GM23338 (cell line): ENCODE data around the gene TMED10. TPM values are rescaled to one million over a fixed set of nuclear protein-coding genes. Genes with fewer than 3 reads are reported as not detected.

Experiments used
- ATAC-seq: fragments of 200-7000 bp; cut with Tn5 transposase; 3 replicates; pipeline ENCODE4 v1.9.1; 2020
- DNase-seq: peaks from one replicate; pipeline ENCODE4 v3.0.0-alpha.2; 2015; ENCODE audit warnings: low spot score
- H2AFZ ChIP-seq: fragments of 200-600 bp; sonication (generic); 2 replicates; pipeline ENCODE4 v1.8.0; 2016; ENCODE audit warnings: antibody characterized with exemption, mild to moderate bottlenecking, moderate library complexity
- H3F3A ChIP-seq: fragments of 200-600 bp; sonication (generic); replicated peaks from 2 replicates; pipeline ENCODE4 v1.8.0; 2017; ENCODE audit warnings: antibody characterized with exemption, mixed run types, low read depth
- H3K27ac ChIP-seq: fragments of 200-600 bp; sonication (generic); 2 replicates; pipeline ENCODE4 v1.6.1; 2016; ENCODE audit warnings: low read depth
- H3K27me3 ChIP-seq: fragments of 200-600 bp; sonication (generic); 2 replicates; pipeline ENCODE4 v1.8.0; 2016; ENCODE audit warnings: mild to moderate bottlenecking, mixed run types, moderate library complexity; ENCODE audit not compliant: insufficient read depth
- H3K36me3 ChIP-seq: fragments of 200-600 bp; sonication (generic); 2 replicates; pipeline ENCODE4 v1.8.0; 2016; ENCODE audit warnings: mild to moderate bottlenecking; ENCODE audit not compliant: insufficient read depth
- H3K4me1 ChIP-seq: fragments of 200-600 bp; sonication (generic); 2 replicates; pipeline ENCODE4 v1.8.0; 2016; ENCODE audit warnings: mild to moderate bottlenecking, moderate library complexity; ENCODE audit not compliant: insufficient read depth
- H3K4me2 ChIP-seq: fragments of 200-600 bp; sonication (generic); 2 replicates; pipeline ENCODE4 v1.7.1; 2017; ENCODE audit warnings: mixed run types
- H3K4me3 ChIP-seq: fragments of 200-600 bp; sonication (generic); 2 replicates; pipeline ENCODE4 v1.6.1; 2016; ENCODE audit warnings: mixed run types
- H3K79me2 ChIP-seq: fragments of 200-600 bp; sonication (generic); replicated peaks from 2 replicates; pipeline ENCODE4 v1.8.0; 2017; ENCODE audit warnings: mild to moderate bottlenecking; ENCODE audit not compliant: insufficient read depth
- H3K9me2 ChIP-seq: fragments of 200-600 bp; sonication (generic); 2 replicates; pipeline ENCODE4 v1.8.0; 2017; ENCODE audit not compliant: insufficient read depth
- H4K20me1 ChIP-seq: fragments of 200-600 bp; sonication (generic); replicated peaks from 2 replicates; pipeline ENCODE4 v1.8.0; 2017; ENCODE audit warnings: mild to moderate bottlenecking; ENCODE audit not compliant: insufficient read depth
- H3K27ac Mint-ChIP-seq: 2 replicates; pipeline ENCODE4 v1.8.0; 2020; ENCODE audit warnings: inconsistent platforms, mild to moderate bottlenecking, moderate library complexity, mixed read lengths
- H3K27me3 Mint-ChIP-seq: 3 replicates; pipeline ENCODE4 v1.8.0; 2022; ENCODE audit warnings: low read depth, mild to moderate bottlenecking, moderate library complexity, mixed read lengths, inconsistent platforms; ENCODE audit not compliant: insufficient read depth, poor library complexity
- H3K36me3 Mint-ChIP-seq: 3 replicates; pipeline ENCODE4 v1.8.0; 2021; ENCODE audit warnings: low read depth, mild to moderate bottlenecking, inconsistent platforms, moderate library complexity, mixed read lengths
- H3K4me1 Mint-ChIP-seq: 3 replicates; pipeline ENCODE4 v1.8.0; 2020; ENCODE audit warnings: mild to moderate bottlenecking, inconsistent platforms, mixed read lengths
- H3K4me3 Mint-ChIP-seq: 3 replicates; pipeline ENCODE4 v1.8.0; 2021; ENCODE audit warnings: moderate library complexity, mild to moderate bottlenecking, inconsistent platforms, mixed read lengths
- H3K9me3 Mint-ChIP-seq: 3 replicates; pipeline ENCODE4 v1.8.0; 2020; ENCODE audit warnings: moderate library complexity, mild to moderate bottlenecking, inconsistent platforms, mixed read lengths
- CTCF ChIP-seq, 2 experiments: fragments of 200-600 bp in 1 of 2; sonication (generic) in 1 of 2; conservative IDR thresholded peaks; 2 replicates each; pipeline versions ENCODE4 v1.5.1 to v1.6.1; 2016 to 2017; ENCODE audit warnings: antibody characterized with exemption in 2 of 2, low read depth in 2 of 2, mild to moderate bottlenecking in 2 of 2, moderate library complexity in 1 of 2
- ETS1 ChIP-seq: IDR thresholded peaks from 2 replicates; pipeline ENCODE4 v1.6.1; 2016; ENCODE audit warnings: antibody characterized with exemption
- EZH2 ChIP-seq: fragments of 200-600 bp; sonication (generic); IDR thresholded peaks from one replicate; pipeline ENCODE4 v1.8.0; 2017; ENCODE audit warnings: antibody characterized with exemption, mild to moderate bottlenecking, low read depth; ENCODE audit not compliant: unreplicated experiment
- EZH2phosphoT487 ChIP-seq: fragments of 200-600 bp; sonication (generic); IDR thresholded peaks from one replicate; pipeline ENCODE4 v1.8.1; 2018; ENCODE audit warnings: antibody characterized with exemption; ENCODE audit not compliant: unreplicated experiment
- JUNB ChIP-seq: IDR thresholded peaks from one replicate; pipeline ENCODE4 v1.6.1; 2016; ENCODE audit warnings: antibody characterized with exemption; ENCODE audit not compliant: unreplicated experiment
- NANOG ChIP-seq: IDR thresholded peaks from 2 replicates; pipeline ENCODE4 v1.6.1; 2016; ENCODE audit warnings: antibody characterized with exemption, borderline replicate concordance
- POLR2AphosphoS5 ChIP-seq: IDR thresholded peaks from 2 replicates; pipeline ENCODE4 v1.6.1; 2016; ENCODE audit warnings: antibody characterized with exemption, low read depth
- REST ChIP-seq: IDR thresholded peaks from one replicate; pipeline ENCODE4 v1.6.1; 2018; ENCODE audit warnings: antibody characterized with exemption; ENCODE audit not compliant: unreplicated experiment
- STAT1 ChIP-seq: IDR thresholded peaks from one replicate; pipeline ENCODE4 v1.6.1; 2016; ENCODE audit warnings: antibody characterized with exemption; ENCODE audit not compliant: unreplicated experiment
- ZNF114 ChIP-seq: fragments of 250-450 bp; sonication (Bioruptor Pico); IDR thresholded peaks from 2 replicates; pipeline ENCODE4 v1.5.0; 2020; ENCODE audit warnings: mild to moderate bottlenecking, moderate library complexity
- ZNF331 ChIP-seq: fragments of 250-450 bp; sonication (Bioruptor Pico); IDR thresholded peaks from 2 replicates; pipeline ENCODE4 v1.5.0; 2020; ENCODE audit warnings: low read depth, mild to moderate bottlenecking, moderate library complexity
- ZNF462 ChIP-seq: fragments of 250-450 bp; sonication (Bioruptor Pico); IDR thresholded peaks from 2 replicates; pipeline ENCODE4 v1.5.0; 2020; ENCODE audit warnings: mild to moderate bottlenecking, moderate library complexity
- polyA plus RNA-seq: library from polyadenylated mRNA; unstranded; fragments of >200 nt; fragmentation: Nextera tagmentation; extraction: Ambion mirVana; gene quantifications from 2 replicates; pipeline ENCODE4 v1.2.1, GENCODE V29; 2016
- total RNA-seq: library from RNA; depleted of rRNA; stranded (reverse); fragments of >200 nt; shearing (Covaris generic); gene quantifications from 2 replicates; pipeline ENCODE4 v1.2.3, GENCODE V29; 2014

TMED10 gene
- total and polyA plus RNA-seq, 2 experiments from 2014 or later = 180 to 196 TPM

GRCh38 chr14:75201087-75201486, 24.7 kb upstream of the TMED10 start (continued):
- TF ChIP-seq ETS1 = no peak
- TF ChIP-seq EZH2phosphoT487 = no peak

GRCh38 chr14:75200451-75200850, 24.0 kb upstream of the TMED10 start:
- H4K20me1 ChIP-seq = no peaks in the 10 kb centered on the region
- no peaks in the 10 kb centered on the region for H3K27me3 ChIP-seq
- H3K4me1 ChIP-seq = no peaks in the 10 kb centered on the region
- ATAC-seq (no peak), DNase-seq (no peak)
- H3K36me3 Mint-ChIP-seq = no peaks in the 10 kb centered on the region
- no peaks in the 10 kb centered on the region for H3K79me2 ChIP-seq
- H3K4me3 Mint-ChIP-seq = no peak overlapping the region
- H3F3A ChIP-seq = no peaks in the 10 kb centered on the region
- H3K27me3 Mint-ChIP-seq = peaks cover 19% of the 10 kb centered on the region
- H3K4me3 ChIP-seq = no peak overlapping the region
- H2AFZ ChIP-seq = no peak overlapping the region
- H3K27ac ChIP-seq = no peak overlapping the region
- no peak overlapping the region for H3K27ac Mint-ChIP-seq
- H3K9me2 ChIP-seq = no peaks in the 10 kb centered on the region
- H3K36me3 ChIP-seq = no peaks in the 10 kb centered on the region
- H3K4me2 ChIP-seq = no peak overlapping the region
- H3K4me1 Mint-ChIP-seq = peaks cover 7% of the 10 kb centered on the region
- H3K9me3 Mint-ChIP-seq = no peaks in the 10 kb centered on the region
- no peak for TF ChIP-seq ETS1
- TF ChIP-seq STAT1 = no peak
- no peak for TF ChIP-seq ZNF114
- no peak for TF ChIP-seq EZH2phosphoT487
- no peak for TF ChIP-seq ZNF462
- TF ChIP-seq REST = no peak
- no peak for TF ChIP-seq CTCF (conservative IDR thresholded peaks at IDR 0.05; ENCODE audit: low read depth in 2 of 2)
- TF ChIP-seq NANOG = no peak
- TF ChIP-seq JUNB = no peak
- no peak for TF ChIP-seq POLR2AphosphoS5
- no peak for TF ChIP-seq EZH2
- no peak for TF ChIP-seq ZNF331
